Neural progenitor cell (in vitro differentiated cells): ENCODE data around the gene COMMD3. TPM values are rescaled to one million over a fixed set of nuclear protein-coding genes. Genes with fewer than 3 reads are reported as not detected.

Experiments
- DNase-seq: peaks from one replicate; pipeline ENCODE4 v3.0.0-alpha.2; 2016; ENCODE audit warnings: low spot score
- H2AFZ ChIP-seq: fragments of 200-600 bp; sonication (generic); replicated peaks from 2 replicates; pipeline ENCODE4 v1.6.1; 2016; ENCODE audit warnings: antibody characterized with exemption
- H3F3A ChIP-seq: fragments of 200-600 bp; sonication (generic); 2 replicates; pipeline ENCODE4 v1.6.1; 2016; ENCODE audit warnings: antibody characterized with exemption, low read depth
- H3K27ac ChIP-seq: fragments of 200-600 bp; sonication (generic); 2 replicates; pipeline ENCODE4 v1.5.1; 2016; ENCODE audit warnings: mild to moderate bottlenecking
- H3K27me3 ChIP-seq: fragments of 200-600 bp; sonication (generic); 2 replicates; pipeline ENCODE4 v1.6.1; 2016; ENCODE audit warnings: mild to moderate bottlenecking, moderate library complexity
- H3K36me3 ChIP-seq: fragments of 200-600 bp; sonication (generic); 2 replicates; pipeline ENCODE4 v1.5.1; 2016
- H3K4me1 ChIP-seq: fragments of 200-600 bp; sonication (generic); 2 replicates; pipeline ENCODE4 v1.6.1; 2016; ENCODE audit warnings: mixed run types
- H3K4me2 ChIP-seq: fragments of 200-600 bp; sonication (generic); 2 replicates; pipeline ENCODE4 v1.6.1; 2016
- H3K4me3 ChIP-seq: fragments of 200-600 bp; sonication (generic); 2 replicates; pipeline ENCODE4 v1.5.1; 2016
- H3K79me2 ChIP-seq: fragments of 200-600 bp; sonication (generic); 2 replicates; pipeline ENCODE4 v1.6.1; 2016; ENCODE audit warnings: low read depth
- H3K9ac ChIP-seq: fragments of 200-600 bp; sonication (generic); 2 replicates; pipeline ENCODE4 v1.6.1; 2016
- H3K9me3 ChIP-seq: fragments of 200-600 bp; sonication (generic); 2 replicates; pipeline ENCODE4 v1.5.1; 2016; ENCODE audit warnings: low read depth
- H4K20me1 ChIP-seq: fragments of 200-600 bp; sonication (generic); 2 replicates; pipeline ENCODE4 v1.6.1; 2016; ENCODE audit warnings: low read depth
- H3K27ac Mint-ChIP-seq: 3 replicates; pipeline ENCODE4 v1.8.0; 2021; ENCODE audit warnings: mixed read lengths
- H3K27me3 Mint-ChIP-seq: 2 replicates; pipeline ENCODE4 v1.8.0; 2022; ENCODE audit warnings: low read depth, mild to moderate bottlenecking, inconsistent platforms, moderate library complexity, mixed read lengths; ENCODE audit not compliant: insufficient read depth
- H3K36me3 Mint-ChIP-seq: 3 replicates; pipeline ENCODE4 v1.8.0; 2021; ENCODE audit warnings: mixed read lengths
- H3K4me1 Mint-ChIP-seq: 3 replicates; pipeline ENCODE4 v1.8.0; 2021; ENCODE audit warnings: mixed read lengths
- H3K4me3 Mint-ChIP-seq: 3 replicates; pipeline ENCODE4 v1.8.0; 2021; ENCODE audit warnings: mild to moderate bottlenecking, moderate library complexity, mixed read lengths
- H3K9me3 Mint-ChIP-seq: 3 replicates; pipeline ENCODE4 v1.8.0; 2020; ENCODE audit warnings: mixed read lengths
- CTCF ChIP-seq: fragments of 200-600 bp; sonication (generic); IDR thresholded peaks from 2 replicates; pipeline ENCODE4 v1.5.1; 2017; ENCODE audit warnings: antibody characterized with exemption, mild to moderate bottlenecking
- EZH2 ChIP-seq: fragments of 200-600 bp; sonication (generic); IDR thresholded peaks from 2 replicates; pipeline ENCODE4 v1.6.1; 2017; ENCODE audit warnings: antibody characterized with exemption, mild to moderate bottlenecking, moderate library complexity
- EZH2phosphoT487 ChIP-seq: fragments of 200-600 bp; sonication (generic); IDR thresholded peaks from 2 replicates; pipeline ENCODE4 v1.6.1; 2017; ENCODE audit warnings: antibody characterized with exemption
- total RNA-seq: library from RNA; depleted of rRNA; stranded (reverse); fragments of >200 nt; gene quantifications from 2 replicates; pipeline ENCODE4 v1.2.3, GENCODE V29; 2015; ENCODE audit warnings: low replicate concordance

COMMD3 gene
- total RNA-seq, 1 donor from 2014 or later = 16.3 TPM

DNA sequence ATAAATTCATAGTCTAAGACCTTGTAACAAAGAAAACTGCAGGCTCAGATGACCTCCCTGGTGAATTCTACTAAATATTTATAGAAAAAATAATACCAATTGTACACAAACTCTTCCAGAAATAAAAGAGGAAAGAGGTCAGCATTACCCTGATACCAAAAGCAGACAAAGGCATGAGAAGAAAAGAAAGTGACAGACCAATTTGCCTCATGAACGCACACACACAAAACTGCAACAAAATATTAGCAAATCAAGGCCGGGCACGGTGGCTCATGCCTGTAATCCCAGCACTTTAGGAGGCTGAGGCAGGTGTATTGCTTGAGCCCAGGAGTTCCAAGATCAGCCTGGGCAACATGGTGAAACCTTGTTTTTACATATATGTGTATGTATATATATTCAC is 12.7 kb upstream of the COMMD3 start:
- H3K4me3 Mint-ChIP-seq = no peak overlapping the region
- peaks cover 11% of the 10 kb centered on the region for H3K4me1 ChIP-seq
- H3K27ac ChIP-seq = no peak overlapping the region
- peaks cover 8% of the 10 kb centered on the region for H3K27me3 Mint-ChIP-seq
- no peaks in the 10 kb centered on the region for H3K36me3 Mint-ChIP-seq
- TF ChIP-seq EZH2 (no peak), EZH2phosphoT487 (no peak), CTCF (no peak)
- peaks cover 4% of the 10 kb centered on the region for H3K9me3 Mint-ChIP-seq
- no peak overlapping the region for H2AFZ ChIP-seq
- no peaks in the 10 kb centered on the region for H3F3A ChIP-seq
- H3K9me3 ChIP-seq = no peaks in the 10 kb centered on the region
- DNase-seq = no peak
- no peaks in the 10 kb centered on the region for H3K79me2 ChIP-seq
- no peaks in the 10 kb centered on the region for H3K36me3 ChIP-seq
- H3K4me3 ChIP-seq = no peak overlapping the region
- H3K4me1 Mint-ChIP-seq = peaks cover 6% of the 10 kb centered on the region
- no peaks in the 10 kb centered on the region for H3K27me3 ChIP-seq
- no peak overlapping the region for H3K4me2 ChIP-seq
- no peaks in the 10 kb centered on the region for H4K20me1 ChIP-seq
- H3K27ac Mint-ChIP-seq = no peak overlapping the region
- H3K9ac ChIP-seq = no peak overlapping the region

DNA sequence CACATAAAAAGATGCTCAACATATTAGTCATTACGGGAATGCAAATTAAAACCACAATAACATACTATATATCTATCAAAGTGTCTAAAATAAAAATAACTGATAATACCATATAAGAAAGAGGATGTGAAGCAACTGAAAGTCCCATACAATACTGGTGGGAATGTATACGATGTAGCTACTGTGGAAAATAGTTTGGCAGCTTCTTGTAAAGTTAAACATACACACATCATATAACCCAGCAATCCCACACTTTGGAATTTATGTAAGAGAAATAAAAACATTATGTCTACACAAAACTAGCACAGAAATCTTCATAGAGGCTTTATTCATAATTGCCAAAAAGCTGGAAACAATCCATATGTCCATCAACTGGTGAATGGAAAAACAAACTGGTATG is 10.5 kb upstream of the COMMD3 start:
- H3K4me2 ChIP-seq = no peak overlapping the region

GRCh38 chr10:22308390-22308789 is 7.8 kb upstream of the COMMD3 start:
- Histone ChIP-seq H3K27me3 (peaks cover 28% of the 10 kb centered on the region), H3K4me3 (no peak overlapping the region), H3K27ac (no peak overlapping the region), H2AFZ (no peak overlapping the region), H3K79me2 (no peaks in the 10 kb centered on the region), H3K36me3 (no peaks in the 10 kb centered on the region), H3K4me2 (no peak overlapping the region), H3K4me1 (peaks cover 2% of the 10 kb centered on the region), H3K9ac (no peak overlapping the region), H3K9me3 (no peaks in the 10 kb centered on the region), H4K20me1 (no peaks in the 10 kb centered on the region), H3F3A (no peaks in the 10 kb centered on the region)
- Mint-ChIP-seq H3K27me3 (peaks cover 5% of the 10 kb centered on the region), H3K27ac (no peak overlapping the region), H3K4me1 (no peaks in the 10 kb centered on the region), H3K9me3 (peaks cover 4% of the 10 kb centered on the region), H3K4me3 (no peak overlapping the region), H3K36me3 (no peaks in the 10 kb centered on the region)
- no peak for TF ChIP-seq CTCF
- TF ChIP-seq EZH2 = no peak
- no peak for TF ChIP-seq EZH2phosphoT487
- no peak for DNase-seq

More for the DNA sequence above, 10.5 kb upstream of the COMMD3 start:
- H3K27me3 Mint-ChIP-seq = peaks cover 8% of the 10 kb centered on the region
- Histone ChIP-seq H3K4me1 (peaks cover 11% of the 10 kb centered on the region), H3K9ac (no peak overlapping the region), H3K79me2 (no peaks in the 10 kb centered on the region), H3K9me3 (no peaks in the 10 kb centered on the region), H3K27ac (no peak overlapping the region), H3K27me3 (peaks cover 5% of the 10 kb centered on the region), H3K4me3 (no peak overlapping the region), H3F3A (no peaks in the 10 kb centered on the region), H4K20me1 (no peaks in the 10 kb centered on the region), H2AFZ (no peak overlapping the region), H3K36me3 (no peaks in the 10 kb centered on the region)
- no peak overlapping the region for H3K27ac Mint-ChIP-seq
- peaks cover 6% of the 10 kb centered on the region for H3K4me1 Mint-ChIP-seq
- no peak overlapping the region for H3K4me3 Mint-ChIP-seq
- peaks cover 4% of the 10 kb centered on the region for H3K9me3 Mint-ChIP-seq
- no peaks in the 10 kb centered on the region for H3K36me3 Mint-ChIP-seq
- DNase-seq = no peak
- TF ChIP-seq EZH2 (no peak), EZH2phosphoT487 (no peak), CTCF (no peak)
